Panc1 (cell line): ENCODE results near the gene RELB. TPM values are rescaled to one million over a fixed set of nuclear protein-coding genes. Genes with fewer than 3 reads are reported as not detected.

Experiments used
- ATAC-seq: fragments of 200-7000 bp; cut with Tn5 transposase; 2 replicates; pipeline ENCODE4 v1.9.1; 2020; ENCODE audit warnings: mild to moderate bottlenecking, moderate library complexity
- BruUV-seq: library from RNA; stranded (reverse); fragments of 400-500 nt; replicated peaks from 2 replicates; lab custom pipeline; 2021; lab: Mats Ljungman, UMichigan
- CTCF ChIA-PET: fragments of 300-600 bp; sonication (Branson Sonifier 250); formaldehyde crosslinking; loops from one replicate; lab custom pipeline; 2022; ENCODE audit warnings: antibody characterized with exemption; lab: Charles Lee
- POLR2A ChIA-PET: fragments of 300-600 bp; sonication (Branson Sonifier 250); formaldehyde crosslinking; loops from one replicate; lab custom pipeline; 2022; ENCODE audit warnings: antibody characterized with exemption; lab: Charles Lee
- DNase-seq: peaks from one replicate; pipeline ENCODE4 v3.0.0-alpha.2; 2010; ENCODE audit warnings: low read depth, low spot score
- H3K27ac ChIP-seq: 2 replicates; pipeline ENCODE4 v1.5.1; 2011; ENCODE audit warnings: mild to moderate bottlenecking, low read length, inconsistent platforms
- H3K27me3 ChIP-seq: fragments of 200-500 bp; sonication (Bioruptor generic); 2 replicates; pipeline ENCODE4 v1.6.0; 2014; ENCODE audit warnings: low read length, inconsistent platforms; ENCODE audit not compliant: control insufficient read depth, insufficient read depth
- H3K36me3 ChIP-seq: fragments of 200-500 bp; sonication (Bioruptor generic); 2 replicates; pipeline ENCODE4 v1.5.1; 2014; ENCODE audit warnings: inconsistent platforms, mild to moderate bottlenecking, low read length, moderate library complexity; ENCODE audit not compliant: control insufficient read depth, insufficient read depth
- H3K4me1 ChIP-seq: 2 replicates; pipeline ENCODE4 v1.5.1; 2011; ENCODE audit warnings: inconsistent platforms, mild to moderate bottlenecking, low read length, moderate library complexity; ENCODE audit not compliant: control insufficient read depth, insufficient read depth
- H3K4me3 ChIP-seq, 2 experiments: 2 replicates each; pipeline ENCODE4 v1.5.1; 2011 to 2012; ENCODE audit warnings: low read depth in 2 of 2, low read length in 2 of 2, mild to moderate bottlenecking in 2 of 2, inconsistent platforms in 1 of 2, moderate library complexity in 1 of 2
- H3K9me3 ChIP-seq: fragments of 200-500 bp; sonication (Bioruptor generic); 2 replicates; pipeline ENCODE4 v1.5.1; 2014; ENCODE audit warnings: low read depth, mild to moderate bottlenecking, inconsistent platforms, low read length, moderate library complexity; ENCODE audit not compliant: control insufficient read depth, insufficient read depth
- CTCF ChIP-seq: fragments of 450-650 bp; IDR thresholded peaks from 2 replicates; pipeline ENCODE4 v1.5.1; 2017; ENCODE audit warnings: mild to moderate bottlenecking
- POLR2AphosphoS5 ChIP-seq: IDR thresholded peaks from 2 replicates; pipeline ENCODE4 v1.6.1; 2012; ENCODE audit warnings: mild to moderate bottlenecking, low read depth, low read length, moderate library complexity
- REST ChIP-seq, 2 experiments: IDR thresholded peaks; 2 replicates each; pipeline ENCODE4 v1.6.1; 2011 to 2012; ENCODE audit warnings: low read depth in 2 of 2, control low read depth in 1 of 2, low read length in 1 of 2, mild to moderate bottlenecking in 1 of 2, moderate library complexity in 1 of 2; ENCODE audit not compliant: insufficient read depth in 1 of 2
- SIN3A ChIP-seq: IDR thresholded peaks from 2 replicates; pipeline ENCODE4 v1.6.1; 2012; ENCODE audit warnings: low read depth, mild to moderate bottlenecking, low read length, moderate library complexity, borderline replicate concordance; ENCODE audit not compliant: insufficient read depth
- TCF7L2 ChIP-seq: IDR thresholded peaks from 2 replicates; pipeline ENCODE4 v1.6.1; 2011; ENCODE audit warnings: mild to moderate bottlenecking, low read depth, low read length, inconsistent platforms
- in situ Hi-C: cut with HindIII; loops from 2 replicates; pipeline ENCODE4 v1.10.0; 2016; ENCODE audit warnings: low sequenced_read_pairs, low pct_unique_long_range_greater_than_20kb
- intact Hi-C: fragments of 100-400 bp; cut with micrococcal nuclease; formaldehyde crosslinking; loops from one replicate; pipeline ENCODE4 v1.10.0; 2022; ENCODE audit not compliant: unreplicated experiment
- total RNA-seq: library from RNA; stranded (reverse); gene quantifications from one replicate; pipeline ENCODE4 v1.2.1, GENCODE V29; 2021; ENCODE audit not compliant: unreplicated experiment

The RELB gene
- total RNA-seq, 1 experiment from 2014 or later: 28.1 TPM

- ChIA-PET POLR2A (no interaction called here), CTCF (no interaction called here)
- Histone ChIP-seq H3K4me3 (no peak overlapping the region), H3K27me3 (no peaks in the 10 kb centered on the region), H3K4me1 (no peaks in the 10 kb centered on the region), H3K36me3 (peaks cover 5% of the 10 kb centered on the region), H3K27ac (no peak overlapping the region), H3K9me3 (no peaks in the 10 kb centered on the region)
- BruUV-seq: no TSS peak
- DNase-seq (no peak), ATAC-seq (no peak)
- TF ChIP-seq POLR2AphosphoS5: no peak
- no peak for TF ChIP-seq SIN3A
- no peak for TF ChIP-seq CTCF
- TF ChIP-seq TCF7L2: no peak
- no peak for TF ChIP-seq REST (IDR thresholded peaks at IDR 0.05; ENCODE audit: insufficient read depth in 1 of 2, low read depth in 2 of 2, low read length in 1 of 2)
- intact Hi-C loops: no loop called here
- in situ Hi-C loops: no loop called here
Measured at GRCh38 chr19:45050036-45050435, 48.8 kb downstream of the RELB start.

- Histone ChIP-seq H3K36me3 (peaks cover 5% of the 10 kb centered on the region), H3K4me1 (no peaks in the 10 kb centered on the region), H3K4me3 (no peak overlapping the region), H3K27me3 (no peaks in the 10 kb centered on the region), H3K9me3 (no peaks in the 10 kb centered on the region), H3K27ac (no peak overlapping the region)
- in situ Hi-C loops (no loop called here), intact Hi-C loops (no loop called here)
- BruUV-seq: no TSS peak
- DNase-seq: no peak
- ATAC-seq: no peak
- no peak for TF ChIP-seq POLR2AphosphoS5
- POLR2A ChIA-PET: interaction anchor here (0.6 kb wide), 1 partner anchor 8 kb away, joined by 5 read pairs; no protein-coding TSS in a partner anchor
- CTCF ChIA-PET: interaction anchor here (0.5 kb wide), 1 partner anchor 147 kb away, joined by 5 read pairs; no protein-coding TSS in a partner anchor
Measured at GRCh38 chr19:45051929-45052579, 50.8 kb downstream of the RELB start.

GRCh38 chr19:45056831-45057230 lies 55.6 kb downstream of the RELB start:
- no peak overlapping the region for H3K4me3 ChIP-seq
- no peaks in the 10 kb centered on the region for H3K4me1 ChIP-seq
- no TSS peak for BruUV-seq
- H3K9me3 ChIP-seq: no peaks in the 10 kb centered on the region
- in situ Hi-C loops: no loop called here
- intact Hi-C loops: no loop called here
- no peaks in the 10 kb centered on the region for H3K27me3 ChIP-seq
- DNase-seq (no peak), ATAC-seq (peak; percentile 43; the same call in 1 of the 2 replicates)
- peaks cover 5% of the 10 kb centered on the region for H3K36me3 ChIP-seq
- no peak overlapping the region for H3K27ac ChIP-seq
- ChIA-PET POLR2A (no interaction called here), CTCF (no interaction called here)
- TF ChIP-seq CTCF (no peak), POLR2AphosphoS5 (no peak), TCF7L2 (no peak), REST (IDR thresholded peaks at IDR 0.05; ENCODE audit: insufficient read depth in 1 of 2, low read depth in 2 of 2, low read length in 1 of 2) (no peak), SIN3A (no peak)
